Omental fat pad (tissue), 4 donors: ENCODE results near the gene PLPPR5. TPM values are rescaled to one million over a fixed set of nuclear protein-coding genes. Genes with fewer than 3 reads are reported as not detected.

Source experiments
- ATAC-seq: fragments of 150-250 bp; one replicate; pipeline ENCODE4 v1.9.1; 2016; ENCODE audit warnings: mild to moderate bottlenecking, moderate library complexity; ENCODE audit not compliant: low FRiP score
- DNase-seq: peaks from one replicate; pipeline ENCODE4 v3.0.0-alpha.2; 2019; ENCODE audit warnings: low spot score
- CTCF ChIP-seq, 3 donors: fragments of 450-650 bp; IDR thresholded peaks; one replicate each; pipeline ENCODE4 v1.5.1; 2016 to 2017; ENCODE audit warnings: antibody characterized with exemption in 3 of 3, mild to moderate bottlenecking in 3 of 3, moderate library complexity in 2 of 3
- total RNA-seq, 4 donors: library from RNA; depleted of rRNA; stranded (reverse); fragments of >200 nt; gene quantifications; one replicate each; pipeline ENCODE4 v1.1.0, GENCODE V29; 2016

PLPPR5 gene
- total RNA-seq, 4 donors from 2014 or later = not detected

GRCh38 chr1:98931128-98931835 lies 73.4 kb downstream of the PLPPR5 start:
- TF ChIP-seq CTCF (IDR thresholded peaks at IDR 0.05) = no peak
- DNase-seq = no peak
- ATAC-seq = no peak

- no peak for ATAC-seq
- no peak for DNase-seq
- no peak for TF ChIP-seq CTCF (IDR thresholded peaks at IDR 0.05)
Observed at GRCh38 chr1:98929437-98929836, 75.2 kb downstream of the PLPPR5 start.

- no peak for ATAC-seq
- no peak for TF ChIP-seq CTCF (IDR thresholded peaks at IDR 0.05)
- DNase-seq = no peak
Observed at GRCh38 chr1:98926597-98926996, 78.1 kb downstream of the PLPPR5 start.

- DNase-seq (no peak), ATAC-seq (no peak)
- no peak for TF ChIP-seq CTCF (IDR thresholded peaks at IDR 0.05)
Observed at GRCh38 chr1:98924977-98925376, 79.7 kb downstream of the PLPPR5 start.

- no peak for TF ChIP-seq CTCF (IDR thresholded peaks at IDR 0.05)
- DNase-seq (no peak), ATAC-seq (no peak)
Observed at GRCh38 chr1:98923667-98924066, 81.0 kb downstream of the PLPPR5 start.

GRCh38 chr1:98921817-98922216 lies 82.8 kb downstream of the PLPPR5 start:
- ATAC-seq (no peak), DNase-seq (no peak)
- TF ChIP-seq CTCF (IDR thresholded peaks at IDR 0.05) = no peak

- no peak for ATAC-seq
- no peak for TF ChIP-seq CTCF (IDR thresholded peaks at IDR 0.05)
- no peak for DNase-seq
Observed at GRCh38 chr1:98920441-98921110, 84.1 kb downstream of the PLPPR5 start.
